HepG2 (cell line): Measurements from ENCODE around the gene JAGN1. TPM values are rescaled to one million over a fixed set of nuclear protein-coding genes. Genes with fewer than 3 reads are reported as not detected.
A peak's percentile ranks its signal among the peaks of the same experiment; 100 is the strongest.

ENCODE experiments used
- ATRX ChIP-seq: sonication (generic); formaldehyde crosslinking; IDR thresholded peaks from 2 replicates; pipeline ENCODE4 v1.4.0; 2020; ENCODE audit warnings: missing genetic modification reagents, borderline replicate concordance
- CREBL2 ChIP-seq: sonication (generic); formaldehyde crosslinking; IDR thresholded peaks from 2 replicates; pipeline ENCODE4 v1.8.1; 2023; ENCODE audit warnings: missing genetic modification reagents, mild to moderate bottlenecking, borderline replicate concordance
- DR1 ChIP-seq: sonication (generic); formaldehyde crosslinking; IDR thresholded peaks from 2 replicates; pipeline ENCODE4 v1.8.0; 2021; ENCODE audit warnings: mild to moderate bottlenecking, missing genetic modification reagents, inconsistent platforms
- FOXC1 ChIP-seq: sonication (generic); formaldehyde crosslinking; IDR thresholded peaks from 2 replicates; pipeline ENCODE4 v1.8.0; 2022; ENCODE audit warnings: mild to moderate bottlenecking, missing genetic modification reagents, borderline replicate concordance
- HOXA3 ChIP-seq: sonication (generic); formaldehyde crosslinking; IDR thresholded peaks from 2 replicates; pipeline ENCODE4 v1.5.0; 2020; ENCODE audit warnings: missing genetic modification reagents
- KDM2A ChIP-seq: sonication (generic); formaldehyde crosslinking; IDR thresholded peaks from 2 replicates; pipeline ENCODE4 v1.4.0; 2020; ENCODE audit warnings: low read depth, missing genetic modification reagents, borderline replicate concordance
- LRRFIP1 ChIP-seq: sonication (generic); formaldehyde crosslinking; conservative IDR thresholded peaks from 2 replicates; pipeline ENCODE4 v1.4.0; 2020; ENCODE audit warnings: missing genetic modification reagents
- NFAT5 ChIP-seq: sonication (generic); formaldehyde crosslinking; IDR thresholded peaks from 2 replicates; pipeline ENCODE4 v1.4.0; 2020; ENCODE audit warnings: missing genetic modification reagents
- PHF5A ChIP-seq: IDR thresholded peaks from one replicate; pipeline ENCODE4 v1.6.1; 2018; ENCODE audit warnings: low read depth, missing genetic modification reagents; ENCODE audit not compliant: unreplicated experiment
- POLR2G ChIP-seq: fragments of 200-400 bp; formaldehyde crosslinking; IDR thresholded peaks from 2 replicates; pipeline ENCODE4 v1.6.1; 2018; ENCODE audit warnings: mild to moderate bottlenecking, low read depth, low read length, moderate library complexity
- RBM22 ChIP-seq: fragments of 200-400 bp; formaldehyde crosslinking; optimal IDR thresholded peaks from 2 replicates; pipeline ENCODE3; 2017; ENCODE audit warnings: mild to moderate bottlenecking, low read length, moderate library complexity
- SOX6 ChIP-seq, 2 experiments: fragments of 450-650 bp in 1 of 2; sonication (generic) in 1 of 2; formaldehyde crosslinking in 1 of 2; IDR thresholded peaks; 2 replicates each; pipeline versions ENCODE4 v1.4.0 to v1.6.1; 2017 to 2020; ENCODE audit warnings: antibody characterized with exemption in 1 of 2, mild to moderate bottlenecking in 1 of 2, missing genetic modification reagents in 1 of 2
- TCF7 ChIP-seq: sonication (generic); IDR thresholded peaks from 2 replicates; pipeline ENCODE4 v1.6.1; 2016; ENCODE audit warnings: antibody characterized with exemption, low read depth
- ZBTB33 ChIP-seq: sonication (generic); formaldehyde crosslinking; IDR thresholded peaks from 2 replicates; pipeline ENCODE4 v1.4.0; 2020; ENCODE audit warnings: missing genetic modification reagents
- ZNF10 ChIP-seq: sonication (generic); formaldehyde crosslinking; IDR thresholded peaks from 2 replicates; pipeline ENCODE4 v1.4.0; 2020; ENCODE audit warnings: mild to moderate bottlenecking, low read depth, missing genetic modification reagents, borderline replicate concordance
- ZNF503 ChIP-seq: sonication (generic); formaldehyde crosslinking; IDR thresholded peaks from 2 replicates; pipeline ENCODE4 v1.4.0; 2020; ENCODE audit warnings: missing genetic modification reagents
- polyA plus RNA-seq, 8 experiments: library from polyadenylated mRNA; depleted of rRNA in 3 of 8; stranded (reverse) in 7 of 8; unstranded in 1 of 8; fragments of >200 nt; fragmentation: Illumina TruSeq in 4 of 8; extraction: Trizol in 4 of 8; gene quantifications; 2 replicates each; pipeline versions ENCODE4 v1.2.1 to v1.2.3, GENCODE V29; 2011 to 2016; ENCODE audit warnings: low read depth in 4 of 8, missing spikeins in 1 of 8, mixed read lengths in 1 of 8; ENCODE audit not compliant: insufficient read depth in 1 of 8
- total RNA-seq, 5 experiments: library from RNA; depleted of rRNA; stranded (reverse); fragments of >200 nt; fragmentation: Illumina TruSeq; extraction: Trizol; gene quantifications; 2 replicates each; pipeline ENCODE4 v1.2.3, GENCODE V29; 2016; ENCODE audit warnings: low read depth in 1 of 5

Gene JAGN1
- total and polyA plus RNA-seq, 2 of the 13 experiments (the other 11 are each of a cell fraction or from before 2014, with no cell fraction given) = 49.9 to 50.9 TPM

DNA sequence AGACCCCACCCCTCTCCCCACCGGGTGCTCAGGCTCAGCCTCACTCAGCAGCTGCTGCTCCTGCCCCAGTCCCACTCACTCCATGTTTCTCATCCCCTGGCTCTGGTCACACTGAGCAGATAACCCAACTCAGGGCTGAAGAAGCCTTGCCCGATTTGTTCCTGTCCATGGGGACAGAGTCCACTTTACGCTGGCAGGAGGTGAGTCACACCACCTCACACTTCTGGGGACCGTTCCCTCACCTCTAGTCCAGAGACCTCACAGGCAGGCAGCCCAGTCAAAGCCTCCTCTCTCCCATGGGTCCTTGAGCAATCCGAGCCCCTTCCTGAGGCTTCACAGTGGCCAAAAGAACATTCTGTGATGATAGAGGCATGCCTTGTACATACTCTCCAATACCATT, 11.7 kb upstream of the JAGN1 start (continued):
- no peak for TF ChIP-seq NFAT5 (CRISPR knock-in tag)
- TF ChIP-seq KDM2A (CRISPR knock-in tag) = peak; percentile 59; the same call in 1 of the 2 replicates
- no peak for TF ChIP-seq ZNF503
- TF ChIP-seq ZNF10 (CRISPR knock-in tag) = no peak
- no peak for TF ChIP-seq ATRX (CRISPR knock-in tag)
- no peak for TF ChIP-seq PHF5A
- no peak for TF ChIP-seq CREBL2 (CRISPR knock-in tag)
- TF ChIP-seq FOXC1 (CRISPR knock-in tag) = no peak
- TF ChIP-seq LRRFIP1 (CRISPR knock-in tag) = no peak
- peak; percentile 61; the same call in 1 of the 2 replicates for TF ChIP-seq HOXA3
- TF ChIP-seq ZBTB33 = peak; percentile 15; the same call in 1 of the 2 replicates
- no peak for TF ChIP-seq DR1 (CRISPR knock-in tag)
- peak; percentile 65 for TF ChIP-seq POLR2G
- no peak for TF ChIP-seq TCF7
- no peak for TF ChIP-seq RBM22
- TF ChIP-seq SOX6 (IDR thresholded peaks at IDR 0.05) = no peak
- 0 out of 2 replicates have a peak, but pooled peaks have one; percentile 13 for TF ChIP-seq SOX6 (CRISPR knock-in tag; IDR thresholded peaks at IDR 0.05)
